ENCODE measurements around the gene MTUS2.

MTUS2 gene

DNA sequence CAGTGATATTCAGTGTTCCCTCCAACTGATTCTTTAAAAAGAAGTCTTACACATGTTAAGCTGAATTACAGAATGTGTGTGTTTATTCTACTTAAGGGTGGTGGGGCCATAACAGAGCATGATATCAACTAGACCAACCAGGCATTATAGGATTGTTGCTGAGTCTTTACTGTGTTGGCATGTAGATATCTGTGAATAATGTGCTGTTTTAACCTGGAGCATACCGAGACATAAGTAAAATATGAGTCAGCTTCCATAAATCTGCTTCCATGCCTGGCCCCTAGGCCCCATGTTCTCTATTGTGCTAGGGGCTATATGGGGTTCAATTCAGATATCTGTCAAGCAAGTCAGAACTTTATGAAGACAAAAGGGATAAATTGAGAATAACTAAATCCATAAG, 295.7 kb downstream of the MTUS2 start:
- DNase-seq: no peak

DNA sequence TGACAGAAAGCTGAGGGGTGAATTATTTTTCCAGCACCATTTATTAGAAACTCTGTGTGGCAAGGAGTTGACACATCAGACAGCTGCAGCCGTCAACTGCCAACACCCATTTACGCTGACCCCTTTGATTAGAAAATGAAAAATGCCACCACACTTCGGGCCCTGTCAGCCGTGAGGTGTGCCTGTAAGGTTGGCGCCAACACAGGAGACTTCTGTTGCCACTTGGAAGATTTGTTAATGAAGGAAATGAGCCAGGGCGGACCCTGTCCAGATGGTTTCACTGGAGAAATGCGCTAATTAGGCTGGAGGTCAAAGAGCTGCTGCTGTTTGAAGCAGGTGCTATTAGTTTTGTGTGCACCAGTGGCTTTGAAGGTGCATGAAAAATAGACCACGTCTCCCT, 297.5 kb downstream of the MTUS2 start:
- DNase-seq: no peak

DNA sequence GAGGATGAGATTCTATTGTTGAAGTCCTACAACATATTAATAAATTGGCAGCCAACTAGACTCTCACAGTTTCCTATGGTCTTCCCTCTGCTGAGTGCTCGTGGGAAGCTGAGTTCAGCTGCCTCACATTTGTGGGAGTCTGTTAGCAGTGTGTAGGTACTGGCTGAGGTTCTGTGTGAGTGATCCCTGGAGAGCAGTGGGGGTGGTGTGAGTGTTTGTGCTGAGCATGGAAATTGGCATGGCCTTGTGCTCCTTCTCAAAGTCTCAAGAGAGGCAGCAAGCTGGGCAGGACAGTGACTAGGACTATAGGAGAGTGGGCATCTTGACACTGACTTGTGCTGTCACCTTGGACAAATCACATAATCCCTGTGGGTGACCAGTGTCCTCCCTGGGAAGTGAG, 298.3 kb downstream of the MTUS2 start:
- DNase-seq: no peak

DNA sequence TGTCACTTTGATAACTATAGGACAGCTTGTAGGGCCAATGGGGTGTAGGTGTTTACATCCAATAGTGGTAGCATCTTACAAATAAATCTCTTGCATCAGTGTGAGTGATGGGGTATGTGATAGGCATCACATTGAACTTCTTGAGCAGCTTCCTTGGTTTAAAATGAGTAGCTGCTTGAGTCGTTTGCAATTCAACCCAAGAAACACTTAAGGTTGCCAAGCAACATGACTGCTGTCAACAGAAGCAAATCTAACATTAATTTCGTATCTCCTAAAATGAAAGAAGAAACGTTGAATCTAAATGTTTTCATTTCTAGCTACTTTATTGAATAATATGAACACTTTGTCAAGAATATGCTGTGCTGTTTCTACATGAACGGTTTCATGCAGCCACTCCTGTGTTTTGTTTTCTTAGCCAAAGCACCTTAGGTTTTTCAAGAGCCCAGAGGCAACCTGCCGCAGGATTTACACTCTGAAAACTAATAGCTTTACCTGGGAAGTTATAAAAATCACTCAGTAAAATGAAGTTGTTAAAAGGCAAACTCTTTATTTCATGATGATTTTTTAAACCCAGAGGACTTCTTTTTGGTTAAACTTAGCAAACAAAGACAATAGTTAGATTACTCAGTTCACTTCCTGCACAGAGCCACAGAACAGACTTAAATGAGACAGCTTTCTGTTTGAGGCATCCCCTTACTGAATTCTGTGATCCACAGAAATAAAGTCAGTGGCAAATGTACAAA, 305.2 kb downstream of the MTUS2 start:
- no peak for DNase-seq

DNA sequence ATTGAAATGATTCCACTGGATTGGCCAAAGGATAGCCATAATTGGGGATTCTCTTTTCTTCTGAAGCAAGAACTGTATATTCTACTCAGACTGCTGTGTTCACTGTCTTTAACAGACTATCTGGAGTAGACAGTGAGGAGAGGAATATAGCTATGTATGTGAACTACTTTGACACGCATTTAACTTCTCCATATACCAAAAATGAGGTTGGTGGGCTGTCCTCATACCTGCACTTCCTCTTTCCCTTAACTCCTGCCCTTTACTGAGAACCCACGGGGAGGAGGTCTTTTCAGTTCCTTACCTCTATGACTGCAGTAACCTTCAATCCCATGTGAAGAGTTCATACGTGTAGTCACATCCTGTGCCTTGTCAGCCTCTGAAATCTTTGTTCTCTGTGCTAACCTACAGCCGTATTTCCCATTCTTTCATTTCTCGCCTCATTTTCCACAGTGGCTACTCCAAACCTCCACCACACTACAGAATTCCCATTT, 305.8 kb downstream of the MTUS2 start:
- DNase-seq: no peak

DNA sequence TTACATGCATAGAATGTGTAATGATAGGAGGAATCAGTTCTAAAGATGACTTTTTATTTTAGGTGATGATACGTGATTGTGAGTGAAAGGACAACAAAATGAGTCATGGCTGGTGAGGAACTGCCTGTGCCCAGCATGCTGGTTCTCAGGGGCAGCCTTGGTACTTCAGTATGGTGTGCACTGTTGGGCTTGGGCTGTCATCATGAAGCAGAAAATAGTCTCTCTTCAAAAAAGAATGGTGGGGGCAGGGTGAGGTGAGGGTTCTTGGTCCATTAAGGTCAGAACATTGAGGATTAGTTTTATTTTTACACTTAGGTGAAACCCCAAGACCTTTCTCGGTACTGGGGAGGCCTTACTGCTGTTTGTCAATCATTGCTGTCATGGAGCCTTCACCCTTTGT, 309.5 kb downstream of the MTUS2 start:
- no peak for DNase-seq

DNA sequence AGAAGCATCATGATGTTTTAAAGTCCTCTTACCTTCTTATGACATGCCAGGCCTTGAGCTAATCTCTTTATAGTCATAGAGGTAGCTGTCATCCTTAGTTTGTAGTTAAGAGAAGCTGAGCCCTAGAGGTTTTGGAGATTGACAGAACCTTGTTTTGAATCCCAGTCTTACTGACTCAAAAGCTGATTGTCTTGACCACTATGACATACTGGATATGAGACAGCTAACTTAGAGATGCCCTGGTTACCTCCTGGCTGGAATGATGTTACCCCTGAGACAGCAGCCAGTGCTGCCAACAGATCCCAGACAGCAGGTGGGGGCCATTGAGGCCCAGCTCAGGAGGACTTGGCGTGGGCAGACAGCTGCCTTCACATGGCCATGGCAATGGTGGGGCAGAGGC, 311.0 kb downstream of the MTUS2 start:
- no peak for DNase-seq

DNA sequence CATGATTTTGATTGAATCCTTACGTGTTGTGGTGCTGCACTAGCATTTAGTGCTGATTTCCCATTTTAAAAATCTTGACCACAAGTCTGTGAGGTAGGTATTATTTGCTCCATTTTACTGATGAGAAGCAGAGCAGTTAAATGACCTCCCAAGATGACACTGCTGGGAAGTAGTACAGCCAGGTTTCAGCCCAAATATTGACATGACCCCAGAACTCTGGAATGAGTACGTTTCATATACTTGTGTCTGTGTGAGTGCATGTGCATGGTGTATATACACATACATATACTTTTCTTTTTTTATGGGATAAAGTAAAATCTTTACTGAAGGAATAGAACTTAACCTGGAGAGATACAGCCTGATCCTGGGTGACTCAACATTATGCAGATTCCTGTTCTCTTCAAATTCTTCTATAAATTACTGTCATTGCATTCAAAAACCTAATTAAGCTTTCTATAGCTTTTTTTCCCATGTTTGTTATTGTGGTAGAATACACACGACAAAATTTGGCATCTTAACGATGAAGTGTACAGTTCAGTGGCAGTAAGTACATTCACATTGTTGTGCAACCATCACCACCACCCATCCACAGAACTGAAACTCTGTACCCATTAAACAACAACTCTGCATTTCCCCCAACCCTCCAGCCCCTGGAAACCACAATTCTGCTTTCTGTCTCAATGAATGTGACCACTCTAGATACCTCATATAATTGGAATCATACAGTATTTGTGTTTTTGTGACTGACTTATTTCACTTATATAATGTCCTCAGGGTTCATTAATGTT, 311.9 kb downstream of the MTUS2 start:
- no peak for DNase-seq

DNA sequence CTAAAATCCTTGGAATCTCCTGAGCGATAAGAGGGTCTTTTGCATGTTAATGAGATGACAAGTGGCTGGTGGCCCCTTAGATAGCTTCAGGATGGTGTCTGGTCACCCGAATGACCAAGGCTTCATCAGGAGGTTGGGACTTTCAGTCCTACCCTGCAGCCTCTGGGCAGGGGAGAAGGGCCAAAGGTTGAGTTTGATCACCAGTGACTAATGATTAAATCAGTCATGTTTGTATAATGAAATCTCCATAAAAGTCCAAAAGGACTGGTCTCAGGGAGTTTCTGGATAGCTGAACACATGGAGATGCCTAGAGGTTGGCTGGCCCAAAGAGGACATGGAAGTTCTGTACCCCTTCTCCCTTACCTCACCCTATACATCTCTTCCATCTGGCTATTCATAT, 316.2 kb downstream of the MTUS2 start:
- DNase-seq: no peak

DNA sequence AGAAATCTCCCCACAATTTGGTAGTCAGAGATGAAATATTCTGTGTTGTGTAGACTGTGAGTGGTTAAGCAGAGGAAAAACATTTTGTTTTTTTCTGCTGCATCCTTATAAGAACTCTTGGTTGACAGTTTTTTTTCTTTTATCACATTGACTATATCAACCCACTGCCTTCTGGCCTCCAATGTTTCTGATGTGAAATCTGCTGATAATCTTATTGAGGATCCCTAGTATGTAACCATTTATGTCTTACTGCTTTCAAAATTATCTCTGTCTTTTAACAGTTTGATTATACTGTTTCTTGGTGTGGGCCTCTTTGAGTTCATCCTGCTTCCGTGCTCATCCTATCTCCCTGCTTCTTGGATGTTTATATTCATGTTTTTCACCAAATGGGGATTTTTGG, 316.9 kb downstream of the MTUS2 start:
- DNase-seq: no peak

DNA sequence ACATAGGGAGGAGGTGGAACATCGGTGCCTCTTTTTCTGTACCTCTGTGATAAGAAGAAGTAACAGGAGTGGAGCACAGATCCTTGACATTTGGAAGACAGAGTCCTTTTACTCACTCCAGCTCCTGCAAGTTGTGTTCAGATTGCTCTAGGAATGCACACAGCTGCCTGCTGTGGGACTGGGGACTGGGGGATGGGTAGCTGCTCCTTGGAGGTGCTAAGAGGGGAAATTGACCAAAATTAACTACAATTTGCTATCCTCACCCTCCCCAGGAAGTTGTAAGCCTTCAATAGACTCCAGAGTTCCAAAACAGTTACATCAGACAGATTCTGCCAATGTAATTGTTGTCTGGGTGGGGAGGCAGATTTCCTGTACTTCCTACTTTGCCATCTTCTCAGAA, 317.9 kb downstream of the MTUS2 start:
- no peak for DNase-seq

DNA sequence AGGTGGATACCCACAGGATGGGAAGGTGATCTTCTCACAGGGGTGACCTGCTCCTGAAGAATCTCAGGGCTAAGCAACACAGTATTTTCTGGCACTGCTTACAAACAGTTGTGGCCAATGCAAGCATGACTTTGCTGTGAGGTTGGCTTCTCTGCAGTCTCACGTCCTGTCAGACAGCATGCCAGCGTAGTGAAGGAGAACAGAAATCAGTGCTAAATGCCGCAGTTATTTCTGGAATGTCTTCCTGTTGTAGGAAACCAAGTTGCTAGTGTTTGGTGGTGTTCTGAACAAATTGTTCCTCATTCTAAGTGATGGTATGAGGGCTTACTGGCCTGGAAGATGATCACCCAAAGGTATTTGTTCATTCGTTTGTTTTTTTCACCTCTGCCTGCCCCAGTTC, 320.1 kb downstream of the MTUS2 start:
- DNase-seq: no peak

DNA sequence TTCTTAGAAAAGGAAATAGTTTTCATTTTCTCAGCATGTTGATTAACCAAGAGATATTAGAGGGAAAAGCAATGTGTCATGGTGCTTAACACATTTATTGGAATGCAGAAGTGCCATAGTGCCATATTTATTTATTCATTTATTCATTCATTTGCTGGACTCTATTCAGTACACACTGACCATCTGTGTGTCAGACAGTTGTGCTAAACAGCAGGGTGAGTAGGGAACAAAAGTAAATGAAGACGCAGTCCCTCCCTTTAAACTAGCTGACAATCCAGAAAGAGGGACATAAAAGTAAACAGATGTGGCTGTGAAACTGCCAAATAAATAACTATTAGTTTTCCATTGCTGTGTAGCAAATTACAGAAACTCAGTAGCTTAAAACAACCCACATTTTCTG, 323.7 kb downstream of the MTUS2 start:
- DNase-seq: no peak

DNA sequence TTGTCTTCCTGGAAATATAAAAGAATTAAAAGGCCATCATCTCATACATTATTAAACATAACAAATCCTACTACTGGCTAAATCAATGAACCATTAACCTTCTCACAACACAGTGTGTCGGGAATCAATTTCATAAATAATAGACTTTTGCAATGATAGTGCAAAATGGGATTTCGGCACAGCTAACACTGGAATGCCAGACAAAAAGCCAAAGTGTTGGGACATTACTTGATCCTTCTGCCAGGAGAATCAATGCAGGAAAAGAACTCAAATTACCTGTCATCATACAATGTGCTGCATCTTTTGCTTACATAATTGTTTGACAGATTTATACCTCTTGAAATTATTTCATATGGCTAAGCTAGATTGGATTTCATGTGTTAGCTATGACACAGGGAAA, 334.3 kb downstream of the MTUS2 start:
- DNase-seq: no peak

DNA sequence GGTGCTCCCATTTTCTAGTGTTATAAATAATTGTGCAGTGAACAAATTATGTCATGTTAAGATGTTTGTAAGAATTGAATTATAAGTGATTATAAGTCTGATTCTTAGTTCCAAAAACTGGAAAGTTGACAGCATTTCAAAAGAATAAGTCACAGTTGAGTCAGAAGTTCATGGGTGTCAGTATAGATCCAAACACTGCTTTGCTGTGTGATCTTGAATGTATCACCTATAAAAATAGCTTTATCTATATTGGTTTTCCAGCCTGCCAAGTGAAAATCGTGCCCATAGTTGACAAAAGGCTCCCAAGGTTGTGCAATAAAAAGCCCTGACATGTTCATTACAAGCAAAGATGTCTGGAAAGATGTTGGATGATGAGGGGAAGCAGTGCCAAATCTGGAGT, 336.0 kb downstream of the MTUS2 start:
- no peak for DNase-seq

DNA sequence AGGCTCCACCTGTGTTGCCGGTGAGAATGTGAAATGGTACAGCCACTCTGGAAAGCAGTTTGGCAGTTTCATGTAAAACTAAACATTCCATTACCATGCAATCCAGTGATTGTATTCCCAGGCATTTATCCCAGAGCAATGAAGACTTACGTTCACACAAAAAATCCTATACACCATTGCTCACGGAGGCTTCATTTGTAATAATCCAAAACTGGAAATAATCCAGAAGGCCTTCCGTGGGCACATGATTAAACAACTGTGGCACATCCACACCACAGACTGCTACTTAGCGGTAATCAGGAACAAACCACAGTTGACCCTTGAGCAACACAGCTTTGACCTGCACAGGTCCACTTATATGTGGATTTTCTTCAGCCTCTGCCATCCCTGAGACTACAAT, 339.7 kb downstream of the MTUS2 start:
- DNase-seq: no peak

DNA sequence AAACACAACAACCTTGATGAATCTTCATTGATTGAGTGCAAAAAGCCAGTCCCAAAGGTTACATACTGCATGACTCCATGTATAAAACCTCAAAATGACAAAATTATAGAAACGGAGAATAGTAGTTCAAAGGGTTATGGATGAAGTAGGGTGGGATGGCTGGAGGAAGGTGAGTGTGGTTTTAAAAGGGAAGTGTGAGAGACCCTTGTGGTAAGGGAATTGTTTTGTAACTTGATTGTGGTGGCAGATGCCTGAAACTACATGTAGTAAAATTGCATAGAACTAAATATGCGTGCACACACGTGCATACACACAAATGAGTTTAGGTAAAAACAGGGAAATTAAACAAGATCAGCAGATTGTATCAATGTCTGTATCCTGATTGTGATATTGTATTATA, 340.7 kb downstream of the MTUS2 start:
- no peak for DNase-seq

DNA sequence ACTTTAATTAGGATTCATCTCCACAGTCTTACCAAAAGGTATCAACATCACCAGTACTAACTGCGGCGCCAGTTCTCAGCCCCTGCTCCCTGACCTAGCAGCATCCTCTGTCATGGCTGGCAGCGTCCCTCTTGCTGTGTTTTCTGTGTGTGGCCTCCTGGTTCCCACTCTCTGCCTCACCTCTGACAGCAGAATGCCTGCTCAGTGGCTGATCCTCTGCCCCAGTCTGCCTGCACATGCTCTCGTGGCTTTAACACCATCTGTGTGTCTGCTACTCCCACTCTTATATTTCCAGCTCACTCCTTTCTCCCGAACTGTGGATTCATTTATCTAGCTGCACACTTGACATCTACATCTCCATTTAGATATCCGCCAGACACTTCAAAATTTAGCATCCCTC, 341.5 kb downstream of the MTUS2 start:
- DNase-seq: no peak

DNA sequence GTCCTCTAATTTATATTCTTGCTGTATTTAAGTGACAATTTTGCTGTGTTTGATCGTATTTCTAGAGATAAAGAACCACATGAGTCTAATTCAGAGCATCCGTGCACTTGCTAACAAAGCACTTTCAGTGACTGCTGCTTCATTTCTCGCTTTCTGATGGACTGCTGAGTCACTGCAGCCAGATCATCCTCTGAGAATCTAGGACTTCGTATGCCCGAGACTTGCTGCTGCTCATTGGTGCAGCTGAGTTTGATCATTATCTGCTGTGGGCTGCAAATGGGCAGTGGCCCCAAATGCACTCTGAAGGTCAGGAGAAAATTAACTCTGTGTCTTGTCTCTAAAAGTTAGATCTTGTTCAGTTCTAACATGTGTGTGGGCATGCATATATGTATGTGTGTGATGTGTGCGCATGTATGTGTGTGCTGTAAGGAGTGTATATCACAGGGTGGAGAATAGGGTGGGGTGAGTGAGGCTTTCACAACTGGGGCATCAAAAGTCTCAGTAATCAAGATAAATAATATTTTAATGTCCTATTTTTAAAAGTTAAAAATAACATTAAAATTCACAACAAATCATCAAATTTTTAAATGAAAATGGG, 342.6 kb downstream of the MTUS2 start:
- DNase-seq: no peak

DNA sequence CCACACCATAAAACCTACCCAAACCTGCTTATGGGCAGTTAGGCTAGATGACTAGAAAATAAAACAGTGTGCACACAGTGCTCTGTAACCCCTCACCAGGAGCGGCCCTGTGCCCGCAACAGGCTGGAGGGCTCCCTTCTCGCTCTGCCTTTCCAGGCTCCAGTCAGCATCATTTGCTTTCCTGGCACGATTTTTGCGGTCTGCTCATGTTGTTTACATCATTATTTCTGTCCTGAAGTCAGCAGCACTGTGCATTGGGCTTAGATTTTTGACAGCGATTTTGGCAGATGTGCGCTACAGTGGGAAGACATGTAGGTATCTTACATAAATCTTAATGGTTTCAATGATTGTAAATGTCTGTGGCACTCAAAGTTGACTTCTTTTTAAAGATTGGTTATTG, 344.0 kb downstream of the MTUS2 start:
- DNase-seq: no peak

DNA sequence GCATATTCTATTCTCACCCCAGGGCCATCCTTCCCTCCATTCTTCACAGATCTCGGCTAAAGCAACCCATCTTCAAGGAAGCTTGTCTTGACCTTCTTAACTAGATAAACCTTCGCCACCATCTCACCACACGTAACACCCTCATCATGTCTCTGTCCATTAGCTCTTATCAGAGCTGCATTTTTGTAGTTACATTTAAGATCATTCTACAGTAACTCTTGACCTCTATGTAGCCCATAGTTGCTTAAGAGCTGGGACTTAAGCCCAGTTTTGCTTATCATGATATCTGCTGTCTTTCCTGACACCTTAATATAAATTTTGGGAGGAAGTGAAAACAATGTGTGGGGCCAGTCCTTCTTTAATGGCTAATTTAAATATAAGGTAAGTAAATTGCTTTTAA, 345.1 kb downstream of the MTUS2 start:
- DNase-seq: no peak

DNA sequence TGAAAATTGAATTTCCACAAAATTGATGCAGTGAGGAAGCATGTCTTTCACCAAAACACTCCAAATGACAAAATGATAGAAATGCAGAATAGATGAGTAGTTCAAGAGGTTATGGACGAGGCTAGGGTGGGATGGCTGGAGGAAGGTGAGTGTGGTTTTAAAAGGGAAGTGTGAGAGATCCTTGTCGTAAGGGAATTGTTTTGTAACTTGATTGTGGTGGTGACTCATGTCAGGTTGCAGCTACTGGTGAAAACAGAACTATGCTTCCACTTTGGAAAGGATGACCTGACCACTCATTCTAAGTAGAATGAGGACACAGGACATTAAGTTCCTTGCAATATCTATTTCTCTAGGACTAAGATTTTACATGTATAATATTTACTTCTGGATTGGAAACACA, 345.7 kb downstream of the MTUS2 start:
- no peak for DNase-seq

DNA sequence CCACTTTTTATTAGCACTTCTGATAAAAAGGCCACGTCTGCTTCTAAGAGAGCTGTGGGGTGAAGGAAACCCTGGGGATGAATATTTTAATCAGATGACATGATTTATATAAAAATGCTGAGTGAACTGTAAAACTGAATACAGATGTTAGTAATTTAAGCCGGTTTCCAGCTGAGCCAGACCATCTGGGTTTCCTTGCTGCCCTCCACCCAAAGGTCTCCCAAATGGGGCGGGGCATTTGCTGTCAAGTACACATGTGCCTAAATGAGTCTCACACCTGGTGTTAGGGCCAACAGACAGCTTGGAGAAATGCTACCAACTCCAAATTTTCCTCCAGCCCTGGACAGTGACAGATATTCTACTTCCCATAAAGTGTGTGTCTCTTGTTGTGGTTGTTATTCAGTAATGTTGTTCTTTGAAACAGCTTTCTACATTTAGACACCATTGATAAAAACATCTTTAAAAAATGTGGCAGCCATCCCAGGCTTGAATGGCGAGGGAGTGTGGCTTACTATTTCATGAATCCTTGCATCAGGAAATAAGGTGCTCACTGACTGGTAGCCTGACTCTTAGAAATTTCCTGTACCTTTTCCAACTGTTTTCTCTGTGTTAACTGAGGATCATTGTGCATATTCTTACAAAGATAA, 350.4 kb downstream of the MTUS2 start:
- no peak for DNase-seq

DNA sequence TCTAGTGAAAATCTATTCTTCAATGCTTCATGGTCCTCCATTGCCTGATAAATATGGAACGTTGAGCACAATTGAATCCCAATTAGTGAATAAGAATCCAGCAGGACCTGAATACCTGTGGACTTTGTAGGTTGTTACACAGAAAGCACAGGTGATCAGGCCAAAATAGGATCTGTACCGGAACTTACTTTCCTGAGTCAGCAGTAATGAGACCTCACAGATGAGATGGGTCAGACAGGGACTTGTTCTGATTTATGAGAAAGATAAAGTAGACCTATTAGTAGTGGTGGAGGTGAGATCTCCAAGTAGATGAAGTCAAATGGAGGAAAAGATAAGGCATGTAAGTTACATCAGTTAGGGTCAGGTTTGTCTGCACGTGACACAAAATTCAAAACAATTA, 351.1 kb downstream of the MTUS2 start:
- DNase-seq: no peak

All from activated effector memory CD4-positive, alpha-beta T cell treated with Interleukin-2 at 50 U/mL for 16 hours (primary cell).